AG10803 (cell line): ENCODE data around the gene GRAMD2A.
A peak's percentile ranks its signal among the peaks of the same experiment; 100 is the strongest.

Experiments used
- DNase-seq: peaks from one replicate; pipeline ENCODE4 v3.0.0; 2010; ENCODE audit warnings: low read depth
- H3K4me3 ChIP-seq: 2 replicates; pipeline ENCODE4 v1.5.1; 2011; ENCODE audit warnings: mild to moderate bottlenecking, low read length, control low read depth
- TF ChIP-seq, protein P1 (sequence below): conservative IDR thresholded peaks from 2 replicates; pipeline ENCODE4 v1.5.1; 2011; ENCODE audit warnings: mild to moderate bottlenecking, low read length, control low read depth, inconsistent platforms

GRAMD2A gene

DNA sequence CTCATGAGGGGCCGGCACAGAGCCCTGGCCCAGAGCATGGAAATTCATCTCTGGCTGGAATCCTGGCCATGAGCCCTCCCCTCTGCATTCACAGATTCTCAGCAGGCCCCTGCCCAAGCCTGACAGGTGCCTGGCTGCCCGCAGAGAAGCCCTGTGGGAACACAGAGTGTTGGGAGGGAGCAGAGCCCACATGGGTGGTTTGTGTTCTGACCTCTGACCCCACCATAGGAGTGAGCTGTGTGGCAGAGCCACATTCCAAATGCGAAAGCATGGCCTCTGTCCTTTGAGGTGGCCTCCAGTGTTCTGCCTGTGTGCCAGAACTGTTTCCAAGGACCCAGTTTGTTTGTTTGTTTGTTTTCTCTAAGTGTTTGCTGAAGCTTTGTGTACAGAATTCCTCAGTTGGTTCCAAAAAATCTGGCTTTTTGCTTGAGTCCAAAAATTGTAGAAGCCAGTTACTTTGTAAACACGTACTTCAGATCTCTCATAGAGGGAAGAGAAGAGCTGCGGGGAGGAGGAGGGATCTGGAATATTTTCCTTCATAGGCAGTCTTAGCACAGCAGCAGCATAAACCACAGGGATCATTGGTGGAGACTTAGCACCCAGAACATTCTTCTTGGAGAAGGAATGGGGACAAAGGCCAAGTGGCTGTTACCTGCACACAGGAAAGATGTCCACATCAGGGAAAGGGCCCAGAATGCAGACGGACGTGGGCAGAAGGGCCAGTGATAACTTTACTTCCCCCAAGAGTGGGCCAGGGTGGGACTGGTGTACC lies 36.0 kb downstream of the GRAMD2A start:
- no peak for DNase-seq
- H3K4me3 ChIP-seq, result no peak overlapping the region
- TF ChIP-seq, protein P1, sequence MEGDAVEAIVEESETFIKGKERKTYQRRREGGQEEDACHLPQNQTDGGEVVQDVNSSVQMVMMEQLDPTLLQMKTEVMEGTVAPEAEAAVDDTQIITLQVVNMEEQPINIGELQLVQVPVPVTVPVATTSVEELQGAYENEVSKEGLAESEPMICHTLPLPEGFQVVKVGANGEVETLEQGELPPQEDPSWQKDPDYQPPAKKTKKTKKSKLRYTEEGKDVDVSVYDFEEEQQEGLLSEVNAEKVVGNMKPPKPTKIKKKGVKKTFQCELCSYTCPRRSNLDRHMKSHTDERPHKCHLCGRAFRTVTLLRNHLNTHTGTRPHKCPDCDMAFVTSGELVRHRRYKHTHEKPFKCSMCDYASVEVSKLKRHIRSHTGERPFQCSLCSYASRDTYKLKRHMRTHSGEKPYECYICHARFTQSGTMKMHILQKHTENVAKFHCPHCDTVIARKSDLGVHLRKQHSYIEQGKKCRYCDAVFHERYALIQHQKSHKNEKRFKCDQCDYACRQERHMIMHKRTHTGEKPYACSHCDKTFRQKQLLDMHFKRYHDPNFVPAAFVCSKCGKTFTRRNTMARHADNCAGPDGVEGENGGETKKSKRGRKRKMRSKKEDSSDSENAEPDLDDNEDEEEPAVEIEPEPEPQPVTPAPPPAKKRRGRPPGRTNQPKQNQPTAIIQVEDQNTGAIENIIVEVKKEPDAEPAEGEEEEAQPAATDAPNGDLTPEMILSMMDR, result no peak

DNA sequence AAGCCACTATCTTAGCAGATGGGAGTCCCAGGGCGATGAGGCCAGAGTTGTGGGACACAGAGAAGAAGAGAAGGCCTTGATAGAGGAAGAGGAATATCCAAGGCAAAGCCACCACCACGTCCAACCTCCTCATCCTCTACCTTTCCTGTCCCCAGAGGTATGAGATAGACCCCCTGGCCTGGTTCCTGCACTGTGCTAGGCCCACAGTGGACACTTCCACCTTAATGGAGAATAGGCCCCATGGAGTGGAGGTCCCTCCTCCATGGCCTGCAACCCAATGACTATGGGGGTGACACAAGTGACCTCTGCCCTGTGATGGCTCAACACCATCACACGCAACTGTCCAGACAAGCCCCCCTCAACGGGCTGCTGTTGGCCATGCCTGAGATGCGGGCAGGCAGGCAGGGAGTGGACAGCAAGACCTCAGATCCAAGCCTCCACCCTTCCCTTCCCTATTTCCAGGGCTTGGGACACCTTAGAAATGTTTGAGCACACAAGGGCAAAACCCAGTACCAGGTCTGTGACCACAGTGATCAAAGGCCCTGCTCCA lies 36.8 kb downstream of the GRAMD2A start:
- TF ChIP-seq, protein P1, result no peak
- no peak overlapping the region for H3K4me3 ChIP-seq
- no peak for DNase-seq

DNA sequence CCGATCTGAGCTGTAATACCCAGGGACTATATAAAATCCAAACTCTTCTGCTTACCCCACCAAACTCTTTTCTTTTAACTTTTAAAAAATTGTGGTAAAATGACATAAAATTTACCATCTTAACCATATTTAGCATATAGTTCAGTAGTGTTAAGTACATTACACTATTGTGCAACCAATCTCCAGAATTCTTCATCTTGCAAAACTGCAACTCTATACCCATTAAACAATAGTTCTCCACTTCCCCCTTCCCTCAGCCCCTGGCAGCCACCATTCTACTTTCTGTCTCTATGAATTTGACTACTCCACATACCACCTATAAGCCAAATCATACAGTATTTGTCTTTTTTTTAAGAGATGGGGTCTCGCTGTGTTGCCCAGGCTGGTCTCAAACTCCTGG lies 40.7 kb downstream of the GRAMD2A start:
- H3K4me3 ChIP-seq, result no peak overlapping the region
- TF ChIP-seq, protein P1, result no peak
- DNase-seq, result no peak

DNA sequence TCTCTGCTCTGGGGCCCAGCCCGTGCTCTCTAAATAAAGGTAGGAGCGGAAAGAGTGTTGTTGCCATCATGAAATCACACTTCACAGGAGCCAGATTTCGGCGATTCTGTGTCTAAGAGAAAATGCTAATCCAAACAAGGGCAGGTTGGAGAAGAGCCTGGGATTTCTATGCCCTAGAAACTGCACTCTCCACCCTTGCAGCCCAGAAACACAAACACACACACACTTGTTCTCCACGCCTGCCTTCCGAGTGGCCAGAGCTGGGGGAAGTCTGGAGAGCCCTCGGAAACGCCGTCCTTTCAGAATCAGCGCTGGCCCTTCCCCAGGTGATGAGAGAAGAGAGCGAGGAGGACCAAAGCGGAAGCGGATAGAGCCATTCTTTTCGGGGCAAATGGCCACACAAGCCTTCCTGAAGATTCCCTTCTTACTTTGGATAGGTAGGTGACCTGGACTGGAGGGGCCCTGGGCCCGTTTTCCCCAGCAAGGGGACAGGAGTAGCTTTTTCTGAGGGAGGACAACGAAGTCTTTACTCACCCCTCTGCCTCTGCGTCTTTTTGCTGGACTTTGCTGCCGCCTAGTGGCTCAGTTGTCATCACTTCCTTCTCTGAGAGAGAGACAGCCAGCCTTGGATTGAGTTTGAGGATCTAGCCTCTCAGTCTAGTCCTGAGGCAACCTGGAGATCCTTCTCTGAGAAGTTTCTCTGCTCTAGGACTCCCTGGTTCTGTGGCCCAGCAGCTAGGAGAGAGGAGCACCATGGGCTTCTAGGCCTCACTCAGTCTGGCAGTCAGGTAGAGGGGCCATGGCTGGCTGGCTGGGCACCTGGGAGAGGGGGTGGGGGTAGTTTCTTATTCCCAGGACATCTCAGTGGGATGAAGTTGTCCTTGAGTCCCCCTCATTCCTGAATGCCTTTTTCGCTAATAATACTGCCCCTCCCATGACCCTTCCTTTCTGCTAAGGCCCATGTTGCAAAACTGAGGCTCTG lies 41.7 kb downstream of the GRAMD2A start:
- TF ChIP-seq, protein P1, result peak; percentile 95

DNA sequence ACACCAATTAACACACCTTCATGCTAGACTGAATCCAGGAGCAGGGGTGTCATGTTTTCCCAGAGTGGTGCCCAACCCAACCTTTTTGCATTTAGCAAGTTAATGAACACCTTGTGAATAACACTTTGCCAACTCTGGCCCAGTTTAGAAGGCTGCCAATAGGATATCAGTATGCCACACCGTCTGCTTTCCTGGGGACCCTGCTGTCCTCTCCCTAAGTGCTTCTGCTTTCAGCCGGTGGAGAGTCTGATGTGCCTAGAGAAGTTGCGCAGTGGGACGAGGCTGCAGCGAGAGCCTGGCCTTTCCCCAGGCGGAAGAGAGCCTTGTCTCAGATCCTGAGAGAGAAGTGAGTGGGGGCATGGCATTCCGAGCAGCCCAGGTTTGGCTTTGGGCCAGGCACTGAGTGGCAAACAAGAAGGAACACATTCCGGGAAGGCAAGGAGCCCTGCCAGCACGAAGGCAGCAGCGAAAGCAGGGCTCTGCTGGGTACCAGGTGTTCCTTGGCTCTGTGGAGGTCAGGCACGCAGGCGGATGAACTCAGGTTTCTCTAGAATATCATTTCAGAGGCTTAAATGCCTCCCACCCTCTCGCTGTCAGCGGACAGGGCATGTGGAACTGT lies 42.5 kb downstream of the GRAMD2A start:
- peak; percentile 37 for DNase-seq
- peak overlapping the region; percentile 64 for H3K4me3 ChIP-seq
- TF ChIP-seq, protein P1, result no peak

More for the DNA sequence above, 41.7 kb downstream of the GRAMD2A start:
- DNase-seq, result peak; percentile 74
- peak overlapping the region; percentile 64 for H3K4me3 ChIP-seq

DNA sequence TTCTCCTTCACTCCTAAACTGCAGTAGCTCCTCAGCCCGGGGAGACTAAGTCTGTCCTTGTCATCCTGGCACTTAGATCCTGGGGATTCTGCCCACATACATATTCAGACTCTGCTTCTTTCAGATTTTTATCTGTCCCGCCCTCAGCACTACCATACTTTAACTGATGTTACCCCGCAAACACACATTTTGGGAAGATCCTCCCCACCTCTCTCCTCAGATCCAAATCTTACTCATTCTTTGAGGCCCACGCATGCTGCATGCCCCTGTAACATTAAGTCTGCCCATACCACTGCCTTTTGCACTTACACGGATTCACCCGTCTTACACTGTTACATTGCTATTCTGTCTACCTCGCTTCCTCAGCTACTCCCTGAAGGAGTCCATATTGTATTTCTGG lies 43.3 kb downstream of the GRAMD2A start:
- DNase-seq, result no peak
- no peak overlapping the region for H3K4me3 ChIP-seq
- TF ChIP-seq, protein P1, result no peak
